NK-92 treated with Interleukin-12 subunit alpha and Interleukin-12 subunit beta, amount 100 ng/mL, for 24 hours (cell line): Measurements from ENCODE around the gene PTGR3.

Experiments
- DNase-seq: peaks from one replicate; lab custom pipeline; 2025; lab: John Stamatoyannopoulos, UW

The PTGR3 gene

DNA sequence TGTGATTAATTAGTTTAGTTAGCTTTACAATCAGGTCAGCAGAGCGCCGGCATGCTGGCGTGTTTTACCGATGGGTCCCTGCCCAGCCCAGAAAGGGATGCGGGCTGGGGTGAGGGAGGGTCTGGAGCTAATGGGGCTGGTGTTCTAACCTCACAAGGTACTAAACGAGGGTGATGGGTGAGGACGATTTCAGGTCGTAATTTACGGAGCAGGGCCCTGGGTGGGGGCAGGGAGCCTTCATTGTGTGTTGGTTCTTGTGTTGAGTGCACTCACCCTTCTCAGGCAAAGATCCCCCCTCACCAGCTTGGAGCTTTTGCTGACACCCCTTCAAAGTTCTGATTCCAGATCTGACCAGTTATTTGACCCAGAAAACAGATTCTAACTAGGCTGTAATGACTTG, 39.5 kb downstream of the PTGR3 start:
- DNase-seq, result no peak

DNA sequence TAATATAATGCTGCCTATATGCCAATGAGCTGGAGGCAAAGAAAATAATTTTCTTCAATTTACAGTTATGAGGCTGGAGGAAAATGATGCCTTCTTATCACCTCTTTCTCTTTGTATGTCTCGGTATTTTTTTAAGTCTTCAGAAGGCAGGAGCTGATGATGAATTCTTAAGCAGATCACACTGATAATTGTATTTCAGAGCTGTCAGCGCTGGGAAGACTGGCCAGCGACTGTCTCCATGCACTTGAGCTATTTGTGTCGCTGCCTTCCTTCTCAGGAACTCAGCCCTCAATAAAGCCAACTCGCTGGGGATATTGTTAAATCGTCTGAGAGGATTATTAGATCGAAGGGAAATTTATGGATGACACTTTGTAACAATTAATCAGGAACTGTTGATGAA, 40.3 kb downstream of the PTGR3 start:
- DNase-seq, result no peak

DNA sequence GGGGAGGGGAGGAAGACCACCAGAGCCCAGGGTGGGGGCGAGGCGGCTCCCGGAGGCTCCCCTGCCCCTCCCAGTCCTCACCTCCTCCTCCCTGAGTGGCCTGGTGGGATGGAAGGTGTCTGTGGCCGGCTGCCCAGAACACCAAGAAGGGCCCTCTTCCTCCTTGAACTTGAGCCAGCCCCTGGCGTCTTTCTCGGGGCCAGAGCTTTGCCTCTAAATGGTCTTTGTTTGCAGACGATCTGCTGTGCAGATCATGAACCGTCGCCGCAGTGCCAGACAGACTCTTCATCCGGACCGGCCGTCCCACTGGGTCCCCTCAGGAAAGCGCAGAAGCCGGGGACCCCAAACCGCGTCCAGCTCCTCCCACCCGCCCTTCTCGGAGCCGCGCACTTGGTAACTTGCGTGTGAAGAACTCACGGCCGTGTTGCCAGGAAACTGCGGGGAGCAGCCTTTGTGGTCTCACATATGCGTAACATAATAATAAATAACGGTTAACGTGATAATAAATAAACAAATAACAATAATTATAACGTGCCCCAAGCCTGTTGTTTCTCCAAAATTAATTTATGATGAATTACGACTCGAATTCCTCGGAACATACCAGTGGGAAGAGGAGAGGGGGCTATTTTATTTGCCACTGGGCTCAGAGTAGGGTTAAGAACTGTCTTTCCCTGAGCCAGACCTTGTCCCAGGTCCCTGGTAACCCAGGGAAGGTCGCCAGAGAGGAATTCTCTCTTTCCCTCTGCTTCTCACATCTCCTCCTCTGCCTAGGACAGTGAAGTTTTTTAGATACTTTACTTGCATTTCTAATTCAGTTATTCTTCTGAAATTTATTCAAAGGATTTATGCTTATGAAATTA, 41.0 kb downstream of the PTGR3 start:
- no peak for DNase-seq

DNA sequence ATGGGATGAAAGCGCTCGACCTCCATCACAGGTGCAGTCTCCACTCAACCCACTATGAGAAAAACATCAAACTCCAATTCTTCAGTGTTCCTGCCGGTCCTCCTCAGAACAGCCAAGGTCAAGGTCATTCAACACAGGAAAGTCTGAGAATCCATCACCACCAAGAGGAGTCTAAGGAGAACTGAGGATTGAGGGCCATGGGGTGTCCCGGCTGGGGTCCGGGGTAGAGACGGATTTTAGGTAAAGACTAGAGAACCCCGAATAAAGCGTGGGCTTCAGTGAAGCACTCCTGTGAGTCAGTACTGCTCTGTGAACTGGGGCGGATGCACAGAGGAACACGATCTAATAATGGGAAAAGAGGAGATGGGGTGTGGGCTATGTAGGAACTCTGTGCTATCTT, 41.8 kb downstream of the PTGR3 start:
- no peak for DNase-seq

DNA sequence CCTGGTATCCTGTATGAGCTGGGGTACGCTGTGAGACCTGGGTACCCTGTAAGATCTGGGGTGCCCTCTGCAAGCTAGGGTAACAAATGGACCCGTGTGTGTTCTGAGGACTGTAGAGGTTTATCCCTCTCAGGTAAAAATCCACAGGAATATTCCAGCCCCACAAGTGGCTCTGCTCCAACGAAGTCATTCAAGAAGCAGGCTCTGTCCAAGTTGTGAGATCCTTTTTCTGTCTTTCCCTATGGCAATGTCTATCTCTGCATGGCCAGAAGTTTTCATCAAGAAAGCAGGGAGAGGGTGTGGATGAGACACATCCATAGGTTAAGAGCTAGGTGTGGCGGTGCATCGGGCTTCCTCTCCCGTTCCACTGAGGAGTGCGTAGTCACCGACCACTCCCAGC, 43.0 kb downstream of the PTGR3 start:
- DNase-seq, result no peak

DNA sequence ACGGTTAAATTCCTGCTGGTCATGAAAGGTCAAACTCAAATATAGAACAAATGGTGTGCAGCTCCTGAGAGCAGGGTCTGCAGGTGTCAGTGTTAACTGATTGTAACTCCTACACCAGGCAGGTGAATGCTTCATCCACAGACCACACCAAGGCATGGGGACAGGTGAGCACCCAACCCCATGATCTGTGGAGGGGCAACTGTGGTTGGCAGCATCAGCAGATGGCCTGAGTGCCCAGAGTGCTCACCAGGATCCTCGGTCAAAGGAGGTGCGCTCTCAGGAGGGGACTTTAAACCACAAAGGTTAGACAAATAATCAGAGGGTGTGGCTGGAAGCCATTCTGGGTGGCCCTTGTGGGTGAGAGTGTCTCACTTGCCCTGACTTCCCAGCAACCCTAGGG, 44.5 kb downstream of the PTGR3 start:
- no peak for DNase-seq

DNA sequence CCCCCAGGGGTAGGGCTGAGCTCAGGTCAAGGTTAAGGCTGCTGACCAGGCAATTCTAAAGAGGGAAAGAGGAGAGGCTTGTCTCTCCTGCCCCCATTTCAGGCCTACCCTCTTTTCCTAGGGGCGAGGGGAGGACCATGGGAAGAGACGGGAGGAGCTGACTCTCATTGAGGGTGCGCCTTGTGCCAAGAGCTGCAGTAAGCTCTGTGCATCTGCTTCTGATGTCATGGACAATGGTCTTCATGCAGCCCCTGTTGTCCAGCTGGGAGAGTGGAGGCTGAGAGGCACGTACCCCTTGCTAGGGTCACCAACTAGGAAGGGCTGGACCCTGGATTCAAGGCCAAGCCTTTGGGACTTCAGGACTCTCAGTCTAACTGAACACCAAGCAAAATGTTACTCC, 45.2 kb downstream of the PTGR3 start:
- no peak for DNase-seq

DNA sequence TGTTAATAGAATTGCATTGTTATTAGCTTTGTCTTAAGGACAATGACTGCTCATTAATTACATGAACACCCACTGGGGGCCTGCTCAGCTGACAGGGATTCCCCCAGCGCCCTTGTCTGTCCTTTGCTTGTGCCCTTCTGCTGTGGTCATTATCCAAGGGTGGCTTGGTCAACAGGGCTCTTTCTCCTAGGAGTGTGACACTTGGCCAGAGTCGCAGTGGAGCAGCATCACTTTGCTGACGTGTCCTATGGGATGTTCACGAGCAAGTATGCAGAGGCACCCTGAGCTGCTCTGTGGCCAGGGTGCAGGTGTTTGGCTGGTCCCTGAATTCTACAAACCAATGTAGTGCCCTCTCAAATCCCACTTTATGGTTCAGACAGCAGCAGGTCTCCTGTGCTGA, 46.0 kb downstream of the PTGR3 start:
- no peak for DNase-seq

DNA sequence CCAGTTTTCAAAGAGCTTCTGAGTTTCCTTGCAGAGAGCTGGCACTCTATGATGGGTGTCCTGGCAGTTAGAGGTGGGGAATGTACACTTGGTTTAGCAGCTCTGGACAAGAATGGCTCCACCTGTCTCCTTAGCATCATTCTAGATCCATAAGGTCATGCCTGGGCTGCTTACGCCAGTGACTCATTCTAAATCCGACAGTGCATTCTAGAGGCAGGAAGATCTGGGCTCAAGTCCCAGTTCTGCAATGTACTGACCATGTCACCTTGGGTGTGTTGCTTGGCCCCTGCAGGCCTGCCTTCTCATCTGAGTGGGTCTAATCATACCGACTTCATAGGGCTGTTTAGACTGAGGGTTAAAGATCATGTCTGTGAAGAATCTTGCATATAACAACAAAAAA, 46.5 kb downstream of the PTGR3 start:
- no peak for DNase-seq

DNA sequence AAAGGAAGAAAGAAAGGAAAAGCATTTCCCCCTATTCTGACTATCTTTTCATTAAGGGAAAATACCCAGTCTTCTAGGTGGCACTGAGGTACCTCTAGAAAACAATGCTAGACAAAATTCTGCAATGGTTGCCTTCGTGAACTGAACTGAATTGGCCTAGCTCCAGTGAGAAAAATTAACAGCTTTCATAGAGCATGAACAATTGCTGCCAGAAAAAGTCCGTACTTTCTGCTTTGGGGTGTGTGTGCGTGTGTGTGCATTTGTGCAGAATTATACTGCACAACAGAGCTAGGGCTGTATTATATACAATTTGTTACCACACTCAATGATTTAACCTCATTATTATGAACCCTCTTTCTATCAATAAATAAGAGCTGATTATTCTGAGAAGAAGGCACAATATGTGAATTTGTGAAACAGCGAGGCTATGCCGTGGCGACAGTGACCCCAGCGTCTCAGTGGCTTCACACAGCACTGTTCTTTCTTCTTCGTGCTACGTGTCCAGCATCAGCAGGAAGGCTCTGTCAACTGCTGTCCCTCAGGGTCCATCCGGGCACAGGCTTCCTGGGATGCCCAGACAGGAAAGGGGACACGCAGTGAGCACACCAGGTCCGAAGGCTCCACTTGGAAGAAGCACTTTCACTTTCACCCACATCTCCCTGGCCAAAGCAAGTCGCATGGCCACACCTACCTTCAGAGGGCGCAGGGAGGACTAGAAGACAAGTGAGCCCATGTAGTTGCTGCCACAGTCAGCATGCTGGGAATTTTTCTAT, 47.5 kb downstream of the PTGR3 start:
- DNase-seq, result no peak

DNA sequence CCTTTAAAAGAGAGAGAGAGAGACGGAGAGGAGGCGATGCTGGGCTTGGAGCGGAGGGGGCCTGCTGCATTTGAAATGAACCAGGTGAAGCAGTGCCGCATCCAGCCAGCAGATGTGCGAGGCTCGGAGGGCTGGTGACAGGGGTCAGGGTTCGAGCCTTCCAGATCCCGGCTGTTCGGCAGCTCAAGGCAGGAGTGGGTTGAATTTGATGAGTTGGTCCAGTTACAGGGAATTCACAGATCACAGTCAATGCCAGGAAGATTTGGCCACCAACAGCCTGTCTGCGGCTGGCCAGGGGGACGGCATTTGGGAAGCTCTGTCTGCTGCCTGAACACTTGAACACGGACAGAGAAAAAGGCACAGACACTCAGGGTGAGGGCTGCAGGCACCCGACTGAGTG, 48.6 kb downstream of the PTGR3 start:
- no peak for DNase-seq

DNA sequence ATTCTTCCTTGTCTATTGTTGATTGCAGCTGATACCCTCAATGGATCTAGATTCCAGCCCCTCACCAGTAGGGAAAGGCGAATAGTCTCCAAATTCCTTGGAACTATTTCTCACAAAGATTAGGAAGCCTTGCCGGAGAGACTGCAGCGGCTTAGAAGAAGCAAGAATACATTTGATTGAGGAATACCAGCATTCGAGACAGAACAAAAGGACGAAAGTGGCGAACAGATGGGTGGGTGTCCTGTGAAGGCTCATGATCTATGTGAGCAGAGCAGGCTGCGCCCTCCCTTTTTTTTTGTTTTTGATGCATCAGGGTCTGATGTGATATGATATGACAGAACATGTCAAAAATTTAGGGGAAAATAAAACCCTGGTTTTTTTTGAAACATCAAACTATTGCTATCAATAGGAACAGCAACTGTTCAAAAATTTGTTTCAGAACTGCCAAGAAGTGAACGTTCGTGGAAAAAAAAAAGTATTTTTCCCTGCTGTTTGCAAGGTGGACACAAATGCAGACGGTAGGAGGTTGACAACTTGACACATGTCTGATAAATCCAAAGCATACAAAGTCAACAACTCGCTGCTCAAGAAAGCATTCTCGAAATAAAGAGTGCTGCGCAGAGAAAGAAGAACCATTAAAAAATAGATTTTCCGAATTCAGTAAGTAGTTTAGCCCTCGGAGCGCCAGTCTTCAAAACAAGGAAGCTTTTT, 49.1 kb downstream of the PTGR3 start:
- no peak for DNase-seq

DNA sequence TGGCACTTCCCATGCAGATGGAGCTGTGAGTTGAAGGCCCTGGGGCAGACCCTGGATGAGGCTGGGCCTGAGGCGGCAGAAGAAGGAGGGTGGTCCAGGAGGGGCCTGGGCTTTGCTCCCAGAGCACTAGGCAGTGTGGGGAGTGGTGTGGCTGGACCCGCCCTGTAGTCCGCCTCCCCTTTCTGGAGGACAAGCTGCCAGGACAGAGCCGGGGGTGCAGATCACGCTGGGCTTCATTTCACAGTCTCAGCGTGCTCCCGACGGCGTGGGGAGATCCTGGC, 49.8 kb downstream of the PTGR3 start:
- DNase-seq, result no peak
